Erythroblast (primary cell): Measurements from ENCODE around the gene CXCL9.

Source experiments
- GATA1 ChIP-seq: IDR thresholded peaks from 2 replicates; pipeline ENCODE4 v1.6.1; 2011; ENCODE audit warnings: low read depth, mild to moderate bottlenecking, control low read depth, low read length, moderate library complexity
- POLR2A ChIP-seq: IDR thresholded peaks from 2 replicates; pipeline ENCODE4 v1.6.1; 2011; ENCODE audit warnings: mild to moderate bottlenecking, low read length

GRCh38 chr4:75976177-75976576, 31.1 kb downstream of the CXCL9 start:
- TF ChIP-seq POLR2A (no peak), GATA1 (no peak)
